Bronchial epithelial cell (primary cell): ENCODE measurements around the gene IFIT1B. TPM values are rescaled to one million over a fixed set of nuclear protein-coding genes. Genes with fewer than 3 reads are reported as not detected.
A peak's percentile ranks its signal among the peaks of the same experiment; 100 is the strongest.

Experiments
- DNase-seq: peaks from one replicate; pipeline ENCODE4 v3.0.0-alpha.2; 2010; ENCODE audit warnings: low read depth
- FAIRE-seq: peaks from 2 replicates; lab custom pipeline; 2011; peaks lifted over from hg19 to GRCh38; lab: Jason Lieb, UNC
- H3K27me3 ChIP-seq: 2 replicates; pipeline ENCODE4 v1.5.1; 2011; ENCODE audit warnings: low read length; ENCODE audit not compliant: control insufficient read depth, insufficient read depth
- H3K36me3 ChIP-seq: 2 replicates; pipeline ENCODE4 v1.5.1; 2011; ENCODE audit warnings: low read length; ENCODE audit not compliant: control insufficient read depth, insufficient read depth
- H3K4me3 ChIP-seq: 2 replicates; pipeline ENCODE4 v1.5.1; 2011; ENCODE audit warnings: mild to moderate bottlenecking, low read depth, low read length, control low read depth
- total RNA-seq: library from RNA; depleted of rRNA; stranded (reverse); fragments of >200 nt; gene quantifications from 2 replicates; pipeline ENCODE4 v1.2.1, GENCODE V29; 2014
- TF ChIP-seq, protein P1 (sequence below): IDR thresholded peaks from 2 replicates; pipeline ENCODE4 v1.5.1; 2011; ENCODE audit warnings: mild to moderate bottlenecking, moderate library complexity, low read length, control low read depth, inconsistent platforms; ENCODE audit not compliant: insufficient read depth, severe bottlenecking

IFIT1B gene
- total RNA-seq, 1 donor from 2014 or later: not detected

DNA sequence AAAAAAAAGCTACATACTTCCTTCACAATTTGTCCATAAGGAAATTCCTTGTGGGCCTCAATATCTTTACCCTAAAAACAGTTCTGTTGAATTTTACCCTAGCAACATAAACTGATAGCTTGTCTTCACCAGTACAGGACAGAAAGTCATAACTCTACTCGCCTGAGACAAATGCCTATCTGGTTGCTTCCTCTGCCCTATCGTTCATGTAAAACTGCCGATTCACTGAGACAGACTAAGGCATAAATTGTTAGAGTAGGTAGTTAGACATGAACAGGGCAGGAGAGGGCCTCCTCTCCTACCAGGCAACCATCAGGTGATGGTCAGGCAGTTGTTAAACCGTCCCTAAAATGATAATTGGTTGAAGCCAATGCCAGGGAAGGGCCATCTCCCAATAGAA lies 25.1 kb upstream of the IFIT1B start:
- FAIRE-seq (no peak), DNase-seq (no peak)
- Histone ChIP-seq H3K4me3 (no peak overlapping the region), H3K36me3 (no peaks in the 10 kb centered on the region), H3K27me3 (no peaks in the 10 kb centered on the region)
- TF ChIP-seq, protein P1, sequence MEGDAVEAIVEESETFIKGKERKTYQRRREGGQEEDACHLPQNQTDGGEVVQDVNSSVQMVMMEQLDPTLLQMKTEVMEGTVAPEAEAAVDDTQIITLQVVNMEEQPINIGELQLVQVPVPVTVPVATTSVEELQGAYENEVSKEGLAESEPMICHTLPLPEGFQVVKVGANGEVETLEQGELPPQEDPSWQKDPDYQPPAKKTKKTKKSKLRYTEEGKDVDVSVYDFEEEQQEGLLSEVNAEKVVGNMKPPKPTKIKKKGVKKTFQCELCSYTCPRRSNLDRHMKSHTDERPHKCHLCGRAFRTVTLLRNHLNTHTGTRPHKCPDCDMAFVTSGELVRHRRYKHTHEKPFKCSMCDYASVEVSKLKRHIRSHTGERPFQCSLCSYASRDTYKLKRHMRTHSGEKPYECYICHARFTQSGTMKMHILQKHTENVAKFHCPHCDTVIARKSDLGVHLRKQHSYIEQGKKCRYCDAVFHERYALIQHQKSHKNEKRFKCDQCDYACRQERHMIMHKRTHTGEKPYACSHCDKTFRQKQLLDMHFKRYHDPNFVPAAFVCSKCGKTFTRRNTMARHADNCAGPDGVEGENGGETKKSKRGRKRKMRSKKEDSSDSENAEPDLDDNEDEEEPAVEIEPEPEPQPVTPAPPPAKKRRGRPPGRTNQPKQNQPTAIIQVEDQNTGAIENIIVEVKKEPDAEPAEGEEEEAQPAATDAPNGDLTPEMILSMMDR: no peak

DNA sequence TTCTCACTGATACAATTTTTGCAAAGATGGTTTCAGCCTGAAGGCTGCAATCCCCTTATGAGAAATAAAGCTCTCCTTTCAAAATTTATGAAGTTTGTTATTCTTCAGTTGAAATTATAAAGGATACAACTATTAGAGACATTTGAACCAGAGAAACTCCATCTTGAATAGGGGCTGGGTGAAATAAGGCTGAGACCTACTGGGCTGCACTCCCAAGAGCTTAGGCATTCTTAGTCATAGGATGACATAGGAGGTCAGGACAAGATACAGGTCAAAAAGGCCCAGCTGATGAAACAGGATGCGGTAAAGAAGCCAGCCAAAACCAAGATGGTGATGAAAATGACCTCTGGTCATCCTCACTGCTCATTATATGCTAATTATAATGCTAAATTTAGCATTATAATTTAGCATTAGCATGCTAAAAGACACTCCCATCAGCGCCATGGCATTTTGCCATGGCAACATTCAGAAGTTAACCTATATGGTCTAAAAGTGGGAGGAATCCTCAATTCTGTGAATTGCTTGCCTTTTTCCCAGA lies 22.4 kb upstream of the IFIT1B start:
- H3K4me3 ChIP-seq: no peak overlapping the region
- no peaks in the 10 kb centered on the region for H3K27me3 ChIP-seq
- FAIRE-seq: no peak
- TF ChIP-seq, protein P1: no peak
- no peaks in the 10 kb centered on the region for H3K36me3 ChIP-seq
- peak; percentile 32 for DNase-seq

DNA sequence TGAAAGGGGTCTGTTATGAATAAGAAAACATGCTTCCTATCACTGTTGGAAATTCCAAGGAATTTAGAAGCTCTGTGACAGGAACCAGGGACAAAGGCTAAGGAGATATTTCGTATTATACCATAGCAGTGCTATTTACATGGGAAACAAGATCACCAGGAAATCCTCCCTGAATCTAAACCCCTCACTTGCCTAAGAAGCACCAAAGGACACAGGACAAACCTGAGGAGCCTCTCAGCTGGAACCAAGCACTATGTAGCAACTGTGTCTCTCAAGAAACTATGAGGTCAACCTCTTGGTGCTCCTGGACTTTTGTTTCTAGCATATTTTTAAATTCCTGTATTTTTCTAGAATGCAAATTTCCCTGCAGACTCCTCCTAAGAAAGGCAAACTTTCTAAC lies 20.8 kb upstream of the IFIT1B start:
- TF ChIP-seq, protein P1: no peak
- no peaks in the 10 kb centered on the region for H3K27me3 ChIP-seq
- FAIRE-seq (no peak), DNase-seq (no peak)
- H3K36me3 ChIP-seq: no peaks in the 10 kb centered on the region
- H3K4me3 ChIP-seq: no peak overlapping the region

DNA sequence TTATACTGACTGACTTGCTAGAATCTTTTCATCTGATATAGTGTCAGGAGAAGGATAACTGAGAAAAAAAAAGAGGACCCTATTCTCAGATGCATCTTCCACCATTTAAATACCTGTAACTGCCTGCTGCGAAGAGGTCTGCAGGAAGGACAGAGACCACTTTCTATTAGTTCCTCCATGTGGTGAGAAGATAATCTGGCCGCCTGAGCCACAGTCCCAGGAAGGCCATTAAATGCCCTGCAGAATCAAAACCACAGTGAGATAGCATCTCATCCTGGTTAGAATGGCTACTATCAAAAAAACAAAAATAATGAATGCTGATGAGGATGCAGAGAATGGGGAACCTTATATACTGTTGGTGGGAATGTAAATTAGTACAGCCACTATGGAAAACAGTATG lies 19.9 kb upstream of the IFIT1B start:
- Histone ChIP-seq H3K27me3 (no peaks in the 10 kb centered on the region), H3K4me3 (no peak overlapping the region), H3K36me3 (no peaks in the 10 kb centered on the region)
- DNase-seq (no peak), FAIRE-seq (no peak)
- TF ChIP-seq, protein P1: no peak

DNA sequence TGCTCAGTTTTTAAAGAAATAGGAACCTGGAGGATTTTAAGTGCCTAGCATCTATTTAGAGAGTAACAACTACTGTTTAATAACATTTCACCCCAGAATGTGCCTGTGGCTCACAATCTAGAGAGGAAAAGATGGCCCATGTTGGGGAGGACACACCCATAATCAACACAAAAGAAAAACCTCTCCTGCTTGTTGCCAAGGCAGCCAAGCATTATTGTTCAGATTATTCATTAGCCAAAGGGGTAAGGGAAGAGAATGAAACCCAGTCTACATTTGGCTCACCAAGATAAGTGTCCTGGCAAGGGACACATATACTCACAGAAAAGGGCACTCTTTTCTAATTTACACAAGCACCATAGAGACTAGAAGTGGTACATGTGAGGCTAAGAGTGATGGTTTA lies 17.7 kb upstream of the IFIT1B start:
- H3K27me3 ChIP-seq: no peaks in the 10 kb centered on the region
- no peaks in the 10 kb centered on the region for H3K36me3 ChIP-seq
- DNase-seq (no peak), FAIRE-seq (no peak)
- TF ChIP-seq, protein P1: no peak
- H3K4me3 ChIP-seq: no peak overlapping the region

DNA sequence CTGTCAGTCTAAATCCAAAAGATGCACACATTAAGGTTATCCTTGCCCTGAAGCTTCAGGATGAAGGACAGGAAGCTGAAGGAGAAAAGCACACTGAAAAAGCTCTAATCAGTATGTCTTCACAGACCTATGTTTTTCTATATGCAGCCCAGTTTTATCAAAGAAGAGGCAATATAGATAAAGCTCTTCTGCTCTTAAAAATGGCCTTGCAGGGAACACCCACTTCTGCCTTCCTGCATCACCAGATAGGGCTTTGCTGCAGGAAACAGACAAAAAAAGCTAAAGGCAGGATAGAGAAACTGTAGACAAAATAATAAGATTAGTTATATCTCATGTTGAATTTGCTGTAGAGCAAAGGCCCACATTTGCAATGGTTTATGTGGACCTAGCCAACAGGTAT lies 14.9 kb upstream of the IFIT1B start:
- Histone ChIP-seq H3K36me3 (no peaks in the 10 kb centered on the region), H3K4me3 (no peak overlapping the region), H3K27me3 (no peaks in the 10 kb centered on the region)
- DNase-seq: no peak
- FAIRE-seq: no peak
- TF ChIP-seq, protein P1: no peak
